Activated CD4-positive, alpha-beta T cell treated with anti-CD3 and anti-CD28 coated beads, Interleukin-2, amount 50 U/mL, for 1 hour (primary cell): ENCODE results near the gene SF3B3.

Experiments
- DNase-seq: peaks from one replicate; pipeline ENCODE4 v3.0.0-alpha.2; 2020

SF3B3 gene

DNA sequence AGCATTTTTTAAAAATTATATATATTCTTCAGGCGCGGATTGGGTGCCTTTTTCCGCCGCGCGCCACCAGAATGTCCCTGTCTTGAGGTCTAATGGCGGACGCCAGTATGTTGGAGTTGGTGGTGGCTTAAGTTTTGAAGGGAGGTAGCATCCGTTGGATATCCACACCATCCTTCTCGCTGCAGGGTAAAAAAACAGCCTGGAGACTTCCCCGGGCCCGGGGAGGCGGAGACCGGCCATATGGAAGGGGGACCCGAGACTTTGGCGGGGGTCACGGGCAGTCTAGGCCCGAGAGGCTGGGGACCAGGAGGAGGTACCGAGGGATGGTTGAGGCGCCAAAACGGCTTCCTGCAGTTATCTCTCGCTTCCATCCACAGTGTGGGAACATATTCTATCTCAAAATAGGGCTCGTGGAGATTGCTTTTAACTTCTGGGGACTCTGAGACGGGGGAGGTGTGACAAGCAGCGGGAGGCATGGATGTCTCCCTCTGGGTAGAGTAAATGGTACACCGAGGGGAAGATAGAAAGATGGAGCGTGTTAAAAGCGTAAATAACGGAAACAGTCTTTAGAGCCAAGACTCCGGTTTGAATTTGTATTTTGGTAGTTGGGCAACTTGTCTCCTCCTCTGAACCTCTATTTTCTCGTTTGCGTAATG, at the start of gene SF3B3:
Gene SF3B3, plus strand, starts transcription at position 74 of the 656 bp plus-strand sequence. CDS start 2,841 bp downstream, outside the sequence.
- peak; percentile 73 for DNase-seq

DNA sequence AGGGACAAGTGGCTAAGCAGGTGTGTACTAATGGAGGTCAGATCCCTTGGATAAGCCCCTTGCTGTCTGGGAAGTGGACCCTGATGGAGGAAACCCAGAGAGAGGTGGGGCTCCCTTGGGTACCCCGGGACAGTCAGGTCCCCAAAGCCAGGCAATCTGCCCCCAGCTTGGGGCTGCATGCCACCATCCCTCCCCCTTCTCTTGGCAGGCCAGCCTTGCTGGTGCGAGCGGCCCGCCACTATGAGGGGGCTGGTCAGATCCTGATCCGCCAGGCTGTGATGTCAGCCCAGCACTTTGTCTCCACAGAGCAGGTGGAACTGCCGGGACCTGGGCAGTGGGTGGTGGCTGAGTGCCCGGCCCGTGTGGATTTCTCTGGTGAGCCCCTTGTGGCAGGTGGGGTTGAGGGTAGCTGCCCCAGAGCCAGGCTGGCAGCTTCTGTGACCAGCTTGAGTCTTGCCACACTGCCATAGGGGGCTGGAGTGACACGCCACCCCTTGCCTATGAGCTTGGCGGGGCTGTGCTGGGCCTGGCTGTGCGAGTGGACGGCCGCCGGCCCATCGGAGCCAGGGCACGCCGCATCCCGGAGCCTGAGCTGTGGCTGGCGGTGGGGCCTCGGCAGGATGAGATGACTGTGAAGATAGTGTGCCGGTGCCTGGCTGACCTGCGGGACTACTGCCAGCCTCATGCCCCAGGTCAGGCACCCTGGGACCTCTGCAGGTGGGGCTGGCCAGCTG, 49.1 kb upstream of the SF3B3 start:
- no peak for DNase-seq

DNA sequence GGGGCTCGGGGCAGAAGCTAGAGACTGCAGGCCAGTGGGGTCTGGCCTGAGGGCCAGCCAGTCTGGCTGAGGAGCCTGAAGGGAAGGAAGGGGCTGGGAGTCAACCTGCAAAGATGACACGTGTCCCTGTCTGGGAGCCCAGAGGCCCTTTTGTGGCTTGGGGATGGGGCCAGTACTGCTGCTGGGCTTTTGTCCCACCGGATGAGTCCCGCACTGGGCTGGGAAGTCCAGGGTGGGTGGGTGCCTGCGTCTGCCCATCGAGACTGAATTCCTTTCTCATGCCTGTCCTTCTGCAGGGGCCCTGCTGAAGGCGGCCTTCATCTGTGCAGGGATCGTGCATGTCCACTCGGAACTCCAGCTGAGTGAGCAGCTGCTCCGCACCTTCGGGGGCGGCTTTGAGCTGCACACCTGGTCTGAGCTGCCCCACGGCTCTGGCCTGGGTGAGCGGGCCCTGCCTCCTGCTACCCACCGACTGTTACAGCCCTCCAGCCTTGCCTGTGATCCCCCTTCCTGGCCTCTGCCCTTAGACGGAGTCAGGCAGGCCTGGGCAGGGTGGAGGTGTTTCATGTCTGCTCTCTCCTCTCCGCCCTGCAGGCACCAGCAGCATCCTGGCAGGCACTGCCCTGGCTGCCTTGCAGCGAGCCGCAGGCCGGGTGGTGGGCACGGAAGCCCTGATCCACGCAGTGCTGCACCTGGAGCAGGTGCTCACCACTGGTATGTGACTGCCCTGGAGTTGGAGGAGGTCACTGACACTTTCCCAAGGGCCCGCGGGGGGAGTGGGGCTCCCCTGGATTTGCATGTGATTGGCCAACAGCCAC, 48.4 kb upstream of the SF3B3 start:
- no peak for DNase-seq

DNA sequence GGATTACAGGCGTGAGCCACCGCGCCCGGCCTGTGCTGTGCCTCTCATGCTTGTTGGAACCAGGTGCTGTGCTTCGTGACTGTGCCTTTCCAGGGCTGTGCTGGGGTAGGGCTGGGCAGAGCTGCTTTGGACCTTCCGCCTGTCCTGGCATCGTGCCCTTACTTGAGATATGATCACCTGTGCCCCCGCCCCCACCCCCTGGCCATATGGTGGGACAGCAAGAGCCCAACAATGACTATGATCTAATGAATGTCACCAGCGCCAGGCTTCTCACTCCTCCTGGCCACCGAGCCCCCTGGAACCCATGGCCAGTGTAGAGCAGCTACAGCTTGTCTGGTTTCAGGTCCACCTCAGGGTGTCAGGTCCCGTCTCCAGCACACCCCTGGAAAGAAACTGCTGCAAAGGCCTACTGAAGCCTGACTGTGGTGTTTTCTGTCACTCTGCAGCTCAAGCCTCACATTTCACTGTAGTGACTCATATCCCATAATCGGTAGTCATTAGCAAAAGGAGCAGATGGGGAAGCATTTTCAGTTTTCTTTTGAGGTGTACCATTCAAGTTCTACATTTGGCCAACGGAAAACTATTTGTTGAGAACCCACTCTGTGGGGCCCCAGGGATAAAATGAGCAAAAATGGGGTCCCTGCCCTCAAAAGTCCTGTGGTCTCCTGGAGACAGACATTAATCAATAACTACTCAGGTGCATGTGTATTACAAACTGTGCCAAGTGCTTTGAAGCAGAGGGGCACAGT, 47.2 kb upstream of the SF3B3 start:
- DNase-seq: no peak

DNA sequence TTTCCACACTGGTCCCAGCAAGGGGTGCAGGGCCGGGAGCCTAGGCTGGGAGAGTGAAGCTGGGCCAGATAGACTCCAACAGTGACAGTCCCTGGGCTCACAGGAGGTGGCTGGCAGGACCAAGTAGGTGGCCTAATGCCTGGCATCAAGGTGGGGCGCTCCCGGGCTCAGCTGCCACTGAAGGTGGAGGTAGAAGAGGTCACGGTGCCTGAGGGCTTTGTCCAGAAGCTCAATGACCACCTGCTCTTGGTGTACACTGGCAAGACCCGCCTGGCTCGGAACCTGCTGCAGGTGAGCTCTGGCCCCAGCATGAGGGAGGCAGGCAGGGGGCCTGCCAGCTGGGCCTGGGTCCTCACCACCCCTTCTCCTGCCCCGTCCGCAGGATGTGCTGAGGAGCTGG, 45.4 kb upstream of the SF3B3 start:
- no peak for DNase-seq

DNA sequence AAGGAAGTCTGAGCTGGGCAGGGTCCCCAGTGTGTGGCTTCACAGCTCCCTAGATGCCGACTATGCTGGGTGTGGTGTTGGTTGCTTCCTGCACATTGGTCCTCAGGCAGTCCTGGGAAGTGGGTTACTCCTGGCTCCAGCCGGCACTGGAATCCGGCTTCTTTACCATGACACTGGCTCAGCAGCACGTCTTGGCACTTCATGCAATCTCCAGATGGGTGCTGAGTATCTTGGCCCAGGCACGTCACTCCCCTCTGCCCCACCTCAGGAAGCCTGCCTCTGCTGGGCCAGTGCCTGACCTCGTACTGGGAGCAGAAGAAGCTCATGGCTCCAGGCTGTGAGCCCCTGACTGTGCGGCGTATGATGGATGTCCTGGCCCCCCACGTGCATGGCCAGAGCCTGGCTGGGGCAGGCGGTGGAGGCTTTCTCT, 44.7 kb upstream of the SF3B3 start:
- no peak for DNase-seq

DNA sequence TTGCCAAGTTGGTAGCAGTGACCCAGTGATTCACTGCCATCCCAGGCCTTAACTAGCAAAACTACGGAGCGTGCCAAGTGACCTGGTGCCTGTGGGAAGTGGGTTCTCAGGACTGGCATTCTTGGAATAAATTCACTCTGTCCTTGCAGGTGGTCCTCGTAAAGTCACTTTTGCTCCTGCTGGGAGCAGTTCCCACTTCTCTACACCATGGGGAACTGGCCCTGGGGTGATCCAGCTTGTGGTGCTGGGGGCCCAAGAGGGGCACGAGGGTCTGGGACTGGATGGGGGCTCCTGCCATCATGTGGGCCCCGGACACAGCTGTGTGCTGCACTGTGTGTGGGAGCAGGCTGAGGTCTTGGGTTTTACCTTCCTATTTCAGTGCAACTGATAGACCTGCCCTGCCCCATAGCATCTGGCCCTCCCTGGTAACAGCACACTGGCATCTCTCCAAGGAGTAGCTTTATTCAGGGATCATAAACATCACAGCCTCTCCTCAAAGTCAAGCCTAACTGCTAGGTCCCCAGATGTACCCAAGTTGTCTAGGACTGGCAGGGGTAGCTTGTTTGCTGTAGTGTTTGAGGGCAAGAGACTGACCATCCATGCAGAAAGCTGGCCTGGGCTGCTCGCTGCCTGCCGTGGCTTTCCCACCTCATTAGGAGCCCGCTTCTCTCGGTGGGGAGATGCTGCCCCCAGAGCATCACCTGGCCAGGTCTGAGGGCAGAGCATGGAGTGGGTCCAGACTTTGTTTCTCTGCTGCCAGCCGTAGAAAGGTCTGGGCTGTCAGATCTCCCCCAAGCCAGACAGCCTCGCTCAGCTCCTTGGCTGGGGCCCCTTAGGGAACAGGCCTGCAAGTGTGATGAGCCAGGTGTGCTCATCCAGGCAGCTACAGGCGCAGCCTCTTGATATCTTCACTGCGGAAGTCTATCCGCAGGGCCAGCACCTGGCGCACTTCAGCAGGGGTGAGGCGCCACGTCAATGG, 43.2 kb upstream of the SF3B3 start:
- DNase-seq: no peak

DNA sequence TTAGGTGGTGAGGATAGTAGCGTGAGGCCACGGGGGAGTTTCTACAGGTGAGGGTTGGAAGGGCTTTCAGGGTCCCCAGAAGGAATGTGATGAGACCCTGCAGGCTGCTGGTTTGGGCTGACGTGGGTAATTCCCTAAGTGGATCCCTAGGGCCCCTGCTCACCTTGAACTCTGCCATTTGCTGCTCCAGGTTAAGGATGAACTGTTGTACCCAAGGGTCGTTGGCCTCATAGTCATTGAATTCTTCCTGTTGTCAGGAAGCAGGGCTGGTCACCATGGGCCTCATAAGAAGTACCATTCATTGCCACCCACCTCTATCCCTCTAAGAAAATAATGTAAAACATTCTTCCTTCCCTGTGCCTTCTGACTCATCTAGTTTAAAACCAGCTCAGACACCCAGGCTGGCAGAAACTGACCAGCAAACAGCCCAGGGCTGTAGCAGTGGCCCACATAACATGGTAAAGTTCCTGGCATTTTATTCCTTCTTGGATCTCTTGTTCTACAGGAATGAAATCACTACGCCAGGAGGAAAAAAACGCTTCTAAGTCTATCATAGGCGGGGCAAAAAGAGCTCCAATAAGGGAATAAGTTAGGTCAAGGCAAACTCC, 41.6 kb upstream of the SF3B3 start:
- DNase-seq: no peak

DNA sequence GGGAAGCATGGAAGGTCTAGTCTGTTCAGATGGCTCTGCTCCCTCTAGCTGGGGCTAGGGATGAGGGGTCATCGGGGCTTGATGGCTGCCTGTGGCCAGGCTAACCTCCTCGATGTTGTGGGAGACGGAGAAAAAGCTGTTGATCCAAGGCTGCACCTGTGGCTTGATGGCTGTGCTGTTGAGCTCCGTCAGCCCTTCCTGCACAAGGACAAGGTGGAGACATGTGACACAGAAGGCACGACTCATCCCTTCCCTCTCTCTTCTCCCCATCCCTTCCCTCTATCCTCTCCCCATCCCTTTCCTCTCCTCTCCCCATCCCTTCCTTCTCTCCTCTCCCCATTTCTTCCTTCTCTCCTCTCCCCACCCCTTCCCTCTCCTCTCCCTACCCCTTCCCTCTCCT, 41.0 kb upstream of the SF3B3 start:
- no peak for DNase-seq

DNA sequence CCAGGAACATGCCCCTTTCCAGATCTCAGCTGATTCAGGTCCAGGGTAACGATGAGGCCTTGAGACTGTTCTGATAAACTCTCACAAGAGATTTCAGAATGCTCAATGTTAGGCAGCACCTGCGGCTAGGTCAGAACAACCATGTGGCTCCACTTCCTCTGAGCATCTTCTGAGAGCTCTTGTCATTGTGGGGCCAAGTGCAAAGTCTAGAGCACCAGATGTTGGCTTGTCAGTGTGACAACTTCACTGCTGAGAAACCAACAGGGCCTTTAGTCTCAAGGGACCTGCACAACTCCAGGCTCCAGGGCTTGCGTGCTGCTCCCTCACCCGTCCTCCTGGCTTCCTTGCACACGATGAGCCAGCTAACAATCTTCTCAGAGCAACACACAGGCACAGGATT, 40.2 kb upstream of the SF3B3 start:
- no peak for DNase-seq

DNA sequence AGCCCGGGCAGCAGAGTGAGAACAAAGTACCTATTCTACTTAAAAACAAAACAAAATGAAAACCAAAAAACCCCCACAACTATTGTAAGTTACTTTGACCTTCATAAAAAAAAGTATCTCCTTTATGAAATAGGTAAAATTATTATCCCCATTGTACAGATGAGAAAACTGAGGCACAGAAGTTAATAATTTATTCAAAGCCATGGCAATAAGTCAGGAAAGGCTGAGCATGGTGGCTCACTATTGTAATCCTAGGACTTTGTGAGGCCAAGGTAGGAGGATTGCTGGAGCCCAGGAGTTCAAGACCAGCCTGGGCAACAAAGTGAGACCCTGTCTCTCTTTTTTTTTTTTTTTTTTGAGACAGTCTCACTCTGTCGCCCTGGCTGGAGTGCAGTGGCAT, 38.7 kb upstream of the SF3B3 start:
- no peak for DNase-seq

DNA sequence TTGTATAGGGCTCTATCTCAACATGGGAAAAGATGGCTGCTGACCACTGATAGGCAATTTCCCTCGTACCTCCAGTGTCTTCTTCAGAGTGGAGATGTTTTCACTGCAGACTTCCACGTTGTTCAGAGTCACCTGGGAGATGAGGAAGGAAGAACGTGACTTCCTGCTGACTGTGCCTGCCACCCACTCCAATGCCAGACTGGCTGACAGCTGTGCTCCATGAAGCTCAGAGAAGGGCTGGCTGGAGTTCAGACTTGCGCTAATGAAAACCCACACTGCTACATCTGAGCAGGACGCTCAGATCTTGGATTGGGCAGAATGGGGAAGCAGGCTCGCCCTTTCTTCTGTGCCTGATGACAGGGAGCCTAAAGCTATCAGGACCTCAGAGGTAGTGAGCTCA, 33.4 kb upstream of the SF3B3 start:
- no peak for DNase-seq

DNA sequence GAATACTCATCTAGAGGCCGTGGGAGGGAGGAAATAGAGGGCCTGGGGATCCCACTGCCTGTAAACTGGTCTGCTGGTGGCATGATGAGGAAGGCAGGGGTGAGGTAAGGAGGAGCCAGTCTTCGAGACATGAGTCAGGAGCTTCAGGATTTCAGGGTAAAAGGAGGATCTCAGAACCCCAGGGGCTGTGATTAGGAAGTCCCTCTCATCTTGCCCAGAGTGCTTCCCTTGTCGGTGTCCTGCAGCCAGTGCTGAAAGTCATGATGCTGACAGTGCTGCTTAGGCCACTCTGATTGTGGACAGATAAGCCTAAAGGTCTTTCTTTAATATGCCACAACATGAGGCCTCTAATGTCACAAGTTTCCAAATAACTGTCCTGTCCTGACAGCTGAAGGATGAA, 29.8 kb upstream of the SF3B3 start:
- DNase-seq: no peak

DNA sequence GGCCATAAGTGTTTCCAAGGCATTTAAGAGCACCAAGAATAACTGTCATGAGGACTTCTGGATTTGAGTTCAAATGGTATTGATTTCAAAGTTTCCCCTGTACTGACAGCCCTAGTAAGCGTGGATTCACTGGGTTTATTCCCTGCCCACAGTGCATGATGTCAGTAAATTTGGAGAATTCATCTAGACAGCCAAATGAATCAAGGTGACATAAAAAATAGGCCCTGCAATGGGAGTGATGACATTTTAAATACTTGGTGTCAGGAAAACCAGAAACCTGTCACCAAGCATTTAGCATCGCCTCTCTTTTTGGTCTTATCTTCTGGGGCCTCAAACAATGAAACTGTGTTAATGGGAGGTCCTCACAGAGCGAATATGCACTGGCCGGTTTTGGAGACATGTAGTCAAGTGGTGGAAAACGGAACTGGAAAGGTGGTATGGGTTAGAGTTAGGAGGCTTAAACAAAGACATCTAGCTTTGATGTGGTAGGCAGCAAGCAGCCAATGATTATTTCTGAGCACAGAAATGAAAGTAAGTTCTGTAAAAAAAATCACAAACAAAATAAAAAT, 29.3 kb upstream of the SF3B3 start:
- no peak for DNase-seq

DNA sequence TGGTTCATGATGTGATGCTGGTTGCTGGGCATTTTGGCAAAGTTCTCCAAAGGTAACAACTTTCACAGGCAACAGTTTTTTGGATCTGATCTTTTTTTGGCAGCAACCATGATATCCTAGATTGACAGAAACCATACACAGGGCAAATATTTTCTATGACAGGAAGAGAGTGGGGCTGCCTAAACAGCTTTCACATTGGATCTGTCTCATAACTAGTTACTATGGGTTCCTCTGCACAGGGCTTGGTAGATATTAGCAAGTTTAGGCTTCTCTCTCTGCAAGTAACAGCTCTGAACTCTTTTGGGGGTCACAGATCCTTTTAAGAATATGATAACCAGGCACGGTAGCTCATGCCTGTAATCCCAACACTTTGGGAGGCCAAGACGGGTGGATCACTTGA, 28.8 kb upstream of the SF3B3 start:
- no peak for DNase-seq

DNA sequence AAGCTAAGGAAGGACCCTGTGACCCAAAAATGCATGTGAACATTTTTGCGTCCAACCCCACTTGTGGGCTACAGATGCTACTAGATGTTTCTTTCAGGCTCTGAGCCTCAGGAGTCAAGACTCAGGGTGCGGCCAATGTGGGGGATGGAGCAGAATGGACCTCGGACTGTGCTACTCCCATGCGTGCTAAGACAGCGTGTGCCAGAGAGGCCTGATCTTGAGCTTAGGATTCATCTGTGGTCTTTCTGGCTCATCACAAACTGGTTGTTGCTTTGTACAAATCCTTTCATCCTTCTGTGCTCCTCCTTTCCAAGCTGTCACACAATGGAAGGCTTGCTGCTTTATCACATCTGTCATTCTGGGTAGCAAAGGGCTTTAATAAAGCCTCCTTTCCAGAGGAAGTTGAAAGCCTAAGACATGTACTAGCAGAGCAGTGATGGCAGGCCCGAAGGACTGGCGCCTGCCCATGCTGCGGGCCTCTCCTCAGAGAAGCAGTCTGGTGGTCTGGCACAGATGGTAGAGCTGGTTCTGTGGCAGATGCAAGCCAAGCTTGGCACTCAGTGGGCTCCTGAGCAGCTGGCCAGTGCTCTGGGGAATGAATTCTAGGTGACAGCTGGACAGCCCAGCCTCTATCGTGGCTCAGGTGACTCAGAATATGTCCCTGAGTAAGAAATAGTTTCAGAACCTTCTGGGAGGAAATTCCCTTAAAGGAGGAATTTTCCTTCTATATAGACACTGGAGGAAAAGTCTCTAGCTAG, 28.0 kb upstream of the SF3B3 start:
- DNase-seq: no peak

DNA sequence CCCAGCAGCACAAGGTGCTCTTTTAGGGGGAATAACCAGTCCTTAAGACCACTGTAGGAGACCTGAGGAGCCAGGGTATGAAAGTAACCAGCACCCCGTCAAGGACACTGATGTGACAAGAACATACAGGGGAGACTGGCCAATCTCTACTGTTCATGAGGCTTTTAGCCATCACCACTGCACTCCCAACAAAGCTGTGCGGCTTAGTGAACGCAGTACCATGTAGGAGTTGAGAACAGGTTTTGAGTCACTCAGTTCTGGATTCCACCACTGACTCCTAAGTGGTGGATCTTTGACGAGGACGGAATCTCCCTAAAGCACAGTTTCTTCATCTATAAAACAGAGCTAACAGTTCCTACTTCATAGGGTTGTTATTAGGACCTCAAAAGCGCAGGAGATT, 27.1 kb upstream of the SF3B3 start:
- no peak for DNase-seq

DNA sequence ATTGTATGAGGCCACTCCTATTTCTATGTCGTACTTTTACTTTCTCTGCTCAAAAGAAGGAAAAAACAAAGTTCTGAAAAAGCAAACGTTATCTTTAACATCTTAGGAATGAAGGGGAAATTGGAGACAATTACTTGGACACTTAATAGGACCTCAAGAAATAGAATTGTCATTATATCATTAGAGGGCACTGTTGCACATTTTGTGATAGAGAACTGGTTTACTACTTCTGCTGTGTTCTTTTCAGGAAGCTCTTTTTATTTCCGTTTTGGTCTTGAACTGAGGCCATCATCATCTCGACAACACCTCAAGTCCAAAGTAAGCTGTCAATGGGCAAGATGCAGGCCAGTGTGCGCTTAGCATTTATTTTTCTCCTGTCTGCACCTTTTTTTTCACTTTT, 14.9 kb upstream of the SF3B3 start:
- no peak for DNase-seq

DNA sequence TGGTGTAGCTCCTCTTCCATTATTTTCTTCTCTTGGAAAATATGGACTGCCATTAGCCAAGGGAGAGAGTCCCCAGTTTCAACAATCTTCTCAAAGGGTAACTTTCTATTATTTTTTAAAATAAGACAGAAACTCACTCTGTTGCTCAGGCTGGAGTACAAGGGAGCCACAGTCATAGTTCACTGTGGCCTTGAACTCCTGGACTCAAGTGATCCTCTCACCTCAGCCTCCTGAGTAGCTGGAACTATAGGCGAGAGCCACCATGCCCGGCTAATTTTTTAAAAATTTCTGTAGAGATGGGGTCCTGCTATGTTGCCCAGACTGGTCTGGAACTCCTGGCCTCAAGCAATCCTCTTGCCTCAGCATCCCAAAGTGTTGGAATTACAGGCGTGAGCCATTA, 13.4 kb upstream of the SF3B3 start:
- no peak for DNase-seq

DNA sequence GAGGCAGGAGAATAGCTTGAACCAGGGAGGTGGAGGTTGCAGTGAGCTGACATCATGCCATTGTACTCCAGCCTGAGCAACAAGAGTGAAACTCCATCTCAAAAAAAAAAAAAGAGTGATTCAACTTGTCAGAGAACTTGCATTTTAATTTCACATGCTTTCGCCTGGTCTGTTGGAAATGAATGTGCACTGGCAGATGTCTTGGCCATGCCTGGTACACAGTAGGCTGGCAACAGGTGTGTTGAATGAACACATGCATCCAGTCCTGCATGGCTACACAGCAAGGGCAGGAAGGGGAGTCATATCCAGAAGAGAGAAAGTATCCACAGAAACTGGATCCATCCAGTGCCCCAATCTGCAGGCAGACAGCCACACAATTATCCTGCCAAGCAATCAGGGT, 11.8 kb upstream of the SF3B3 start:
- DNase-seq: no peak
